DMS114 treated with DMSO at 0.1 percent for 48 hours (cell line): ENCODE data around the gene CD200R1L.
"Not testable (repeated sequence)": the region's sequence is repeated elsewhere in the genome, so short reads cannot be mapped to it uniquely, and the experiment has no call there.

Experiments
- DNase-seq: peaks from one replicate; lab custom pipeline; 2025; ENCODE audit not compliant: unreplicated experiment; lab: John Stamatoyannopoulos, UW

The CD200R1L gene, protein sequence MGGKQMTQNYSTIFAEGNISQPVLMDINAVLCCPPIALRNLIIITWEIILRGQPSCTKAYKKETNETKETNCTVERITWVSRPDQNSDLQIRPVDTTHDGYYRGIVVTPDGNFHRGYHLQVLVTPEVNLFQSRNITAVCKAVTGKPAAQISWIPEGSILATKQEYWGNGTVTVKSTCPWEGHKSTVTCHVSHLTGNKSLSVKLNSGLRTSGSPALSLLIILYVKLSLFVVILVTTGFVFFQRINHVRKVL

GRCh38 chr3:112846764-112847163 is at the start of gene CD200R1L:
Gene CD200R1L, minus strand, starts transcription at chr3:112846864. Its CDS starts 17,497 bp downstream, at chr3:112829367.
- DNase-seq = no peak

DNA sequence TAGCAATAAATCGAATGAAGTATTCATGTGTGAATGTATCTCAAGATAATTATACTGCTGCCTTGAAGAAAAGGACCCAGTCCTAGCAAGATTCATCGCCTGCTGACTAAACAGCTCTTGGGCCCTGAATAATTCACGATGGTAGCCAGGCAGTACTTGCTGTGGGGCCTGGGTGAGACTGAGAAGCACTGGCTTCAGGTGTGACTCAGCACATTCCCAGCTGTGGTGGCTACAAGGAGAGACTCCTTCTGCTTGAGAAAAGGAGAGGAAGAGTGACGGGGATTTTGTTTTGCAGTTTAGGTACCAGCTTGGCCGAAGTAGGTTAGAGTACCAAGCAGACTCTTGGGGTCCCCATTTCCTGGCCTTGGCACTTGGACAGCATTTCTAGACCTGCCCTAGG is 47.6 kb upstream of the CD200R1L start:
- no peak for DNase-seq

DNA sequence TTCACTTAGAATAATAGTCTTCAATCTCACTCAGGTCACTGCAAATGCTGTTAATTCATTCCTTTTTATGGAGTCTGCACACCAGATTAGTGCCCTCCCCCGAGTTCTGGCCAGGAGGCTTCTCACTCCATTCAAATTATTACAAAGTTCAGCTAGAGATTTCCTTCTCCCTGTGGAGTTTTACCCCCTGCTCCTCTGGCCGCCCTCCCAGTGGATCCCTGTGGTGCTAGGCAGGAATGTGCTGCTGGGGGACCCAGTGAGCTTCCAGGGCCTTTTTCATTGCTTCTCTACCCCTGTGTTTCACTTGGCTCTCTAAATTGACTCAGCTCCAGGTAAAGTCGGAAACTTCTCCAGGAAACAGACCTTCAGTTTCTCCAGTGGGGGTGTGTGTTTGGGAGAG is 42.7 kb upstream of the CD200R1L start:
- DNase-seq = no peak

DNA sequence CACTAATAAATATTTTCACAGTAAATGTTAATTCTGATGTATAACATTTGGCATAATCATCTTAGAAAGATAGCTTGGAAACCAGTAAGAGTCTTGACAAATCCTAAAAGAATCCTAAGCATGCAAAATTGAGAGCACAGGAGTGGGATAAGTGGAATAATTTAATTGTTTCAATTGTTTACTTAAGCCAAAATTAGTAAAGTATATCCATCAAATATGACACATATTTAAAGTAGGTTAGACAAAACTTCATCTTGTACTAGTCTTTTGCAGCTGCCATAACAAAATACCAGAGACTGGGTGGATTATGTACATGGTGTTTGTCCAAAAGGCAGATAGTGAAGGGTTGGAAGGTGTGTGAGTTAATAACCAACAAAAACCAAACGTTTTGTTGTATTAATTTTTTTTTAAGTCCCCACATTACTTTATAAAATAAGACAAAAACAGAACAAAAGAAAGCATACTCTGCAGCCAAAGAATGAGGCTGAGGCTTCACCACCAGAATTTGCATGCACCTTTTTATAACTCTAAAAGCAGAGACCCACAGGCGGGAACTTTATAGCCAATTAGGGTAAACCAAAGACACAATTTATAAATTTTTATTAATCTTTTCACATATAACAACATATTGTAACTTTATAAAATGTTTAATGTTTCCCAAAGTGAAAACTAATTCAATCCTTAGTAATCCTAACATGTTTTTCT is 41.9 kb upstream of the CD200R1L start:
- no peak for DNase-seq

DNA sequence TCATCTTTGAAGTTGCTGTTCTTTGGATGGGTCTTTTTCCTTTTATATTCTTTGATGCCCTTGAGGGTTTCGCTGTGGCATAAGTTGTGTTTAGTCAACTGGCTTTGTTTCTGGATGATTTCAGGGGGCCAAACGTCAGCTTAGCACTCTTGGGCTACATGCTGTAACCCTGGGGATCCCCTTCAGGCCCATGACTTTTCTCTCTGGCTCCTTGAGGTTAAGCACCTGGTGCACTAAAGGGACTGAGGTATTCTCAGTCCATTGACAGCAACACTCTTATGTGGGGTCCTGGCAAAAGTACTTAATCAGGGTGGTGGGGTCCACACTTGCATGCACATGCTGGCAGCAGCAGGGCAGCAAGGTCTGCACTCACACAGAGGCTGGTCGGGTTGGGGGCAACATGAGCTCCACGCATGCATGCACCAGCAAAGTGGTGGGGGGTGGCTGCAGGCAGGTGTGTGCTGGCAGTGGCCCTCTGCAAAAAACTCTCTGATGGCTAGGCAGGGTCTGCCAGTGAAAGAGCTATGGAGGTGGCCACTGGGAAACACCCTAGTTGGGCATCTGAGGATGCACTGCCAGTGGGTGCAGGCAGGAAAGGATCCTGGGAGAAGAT is 38.1 kb upstream of the CD200R1L start:
- DNase-seq = no peak

- no peak for DNase-seq
These were observed 35.2 kb upstream of the CD200R1L start for GRCh38 chr3:112881891-112882290.

GRCh38 chr3:112875561-112875960 is 28.9 kb upstream of the CD200R1L start:
- DNase-seq = no peak

DNA sequence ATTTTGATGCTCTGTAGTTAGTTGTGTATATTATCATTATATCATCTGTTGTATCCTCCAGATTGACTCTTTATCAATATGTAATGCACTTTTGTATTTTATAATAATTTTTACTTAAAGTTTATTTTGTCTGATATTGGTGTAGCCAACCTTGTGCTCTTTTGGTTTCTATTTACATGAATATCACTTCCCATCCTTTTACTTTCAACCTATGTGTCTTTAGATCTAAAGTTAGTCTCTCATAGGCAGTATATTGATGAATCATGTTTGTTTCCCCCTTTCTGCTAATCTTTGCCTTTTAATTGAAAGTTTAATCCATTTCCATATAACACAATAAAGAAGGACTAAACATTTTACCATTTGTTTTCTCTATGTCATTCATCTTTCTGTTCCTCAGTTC is 28.1 kb upstream of the CD200R1L start:
- no peak for DNase-seq

GRCh38 chr3:112873632-112874031 is 27.0 kb upstream of the CD200R1L start:
- no peak for DNase-seq

DNA sequence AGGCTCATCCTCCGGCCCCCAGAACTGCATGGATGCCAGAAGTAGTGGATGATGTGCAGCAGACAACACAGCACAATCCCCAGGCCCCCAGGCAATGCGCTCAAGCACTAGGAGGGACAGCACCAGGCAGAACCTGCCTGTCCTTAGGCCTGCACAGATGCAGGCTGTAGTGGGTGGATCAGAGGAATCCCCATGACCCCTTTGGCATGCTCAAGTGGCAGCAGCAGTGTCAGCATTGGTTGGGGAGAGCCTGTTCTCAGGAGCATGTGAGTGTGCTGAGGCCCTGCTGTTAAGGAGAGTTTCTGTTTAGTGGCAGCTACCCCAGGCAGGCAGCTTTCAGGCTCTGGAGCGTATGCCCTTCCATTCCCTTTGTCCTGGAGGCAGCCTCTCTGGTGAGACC is 25.1 kb upstream of the CD200R1L start:
- no peak for DNase-seq

DNA sequence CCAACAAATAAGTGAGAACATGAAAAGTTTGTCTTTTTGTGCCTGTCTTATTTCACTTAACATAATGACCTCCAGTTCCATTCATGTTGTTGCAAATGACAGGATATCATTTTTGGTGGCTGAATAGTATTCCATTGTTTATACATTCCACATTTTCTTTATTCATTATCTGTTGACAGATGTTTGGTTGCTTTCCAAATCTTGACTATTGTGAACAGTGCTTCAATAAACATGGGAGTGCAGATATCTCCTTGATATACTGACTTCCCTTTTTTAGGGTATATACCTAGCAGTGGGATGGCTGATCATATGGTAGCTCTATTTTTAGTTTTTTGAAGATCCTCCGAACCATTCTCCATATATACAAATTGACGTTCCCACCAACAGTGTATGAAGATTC is 19.1 kb upstream of the CD200R1L start:
- no peak for DNase-seq

DNA sequence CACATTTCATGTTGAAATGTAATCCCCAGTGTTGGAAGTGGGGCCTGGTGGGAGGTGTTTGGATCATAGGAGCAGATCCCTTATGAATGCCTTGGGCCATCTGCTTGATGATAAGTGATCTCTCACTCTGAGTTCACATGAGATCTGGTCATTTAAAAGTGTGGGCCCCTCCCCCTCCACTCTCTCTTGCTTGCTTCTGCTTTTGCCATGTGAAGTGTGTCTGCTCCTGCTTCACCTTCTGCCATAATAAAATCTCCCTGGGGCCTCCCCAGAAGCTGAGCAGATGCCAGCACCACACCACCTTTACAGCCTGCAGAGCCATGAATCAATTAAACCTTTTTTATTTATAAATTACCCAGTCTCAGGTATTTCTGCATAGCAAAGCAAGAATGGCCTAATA is 14.2 kb upstream of the CD200R1L start:
- no peak for DNase-seq

DNA sequence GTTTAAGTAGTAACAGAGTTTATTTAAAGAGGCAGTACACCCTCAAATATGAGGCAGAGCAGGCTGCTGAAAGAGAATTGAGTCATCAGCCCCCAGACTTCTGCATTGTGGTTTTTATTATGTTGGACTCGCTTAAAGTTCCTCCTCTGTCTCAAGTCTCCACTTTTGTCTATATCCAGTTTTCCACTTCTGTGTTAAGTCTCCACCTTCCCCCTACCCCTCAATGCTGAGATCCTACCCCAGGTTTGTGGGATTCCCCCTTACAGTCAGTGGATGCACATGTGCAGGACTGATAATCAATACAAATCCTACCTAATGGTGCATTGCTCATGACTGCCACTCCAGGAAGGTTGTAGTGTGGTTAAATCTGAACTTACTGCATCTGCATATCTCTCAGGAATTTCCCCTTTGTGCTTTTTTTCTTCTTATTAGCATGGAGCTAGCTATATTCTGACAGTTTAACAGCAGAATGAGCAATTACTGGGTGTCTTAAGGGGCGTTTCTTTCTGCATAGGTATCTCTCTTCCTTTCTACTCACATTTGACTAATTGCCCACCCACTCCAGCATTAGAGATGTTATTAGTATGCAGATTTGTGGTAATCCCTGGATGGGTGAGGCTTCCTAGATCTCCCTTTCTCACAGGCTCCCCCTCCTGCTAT is 11.9 kb upstream of the CD200R1L start:
- no peak for DNase-seq

DNA sequence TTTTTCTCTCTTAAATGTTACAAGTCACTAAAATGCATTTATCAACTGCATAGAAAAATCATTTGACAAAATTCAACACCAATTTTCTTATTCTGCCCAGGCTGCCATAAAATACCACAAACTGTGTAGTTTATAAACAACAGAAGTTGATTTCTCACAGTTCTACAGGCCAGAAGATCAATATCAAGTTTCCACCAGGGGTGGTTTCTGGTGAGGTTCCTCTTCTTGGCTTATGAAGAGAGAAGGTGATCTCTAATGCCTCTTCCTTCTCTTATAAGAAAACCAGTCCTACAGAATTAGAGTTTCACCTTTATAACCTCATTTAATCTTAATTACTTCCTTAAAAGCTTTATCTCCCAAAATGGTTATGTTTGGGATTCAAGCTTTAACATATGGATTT is 10.9 kb upstream of the CD200R1L start:
- DNase-seq = no peak

DNA sequence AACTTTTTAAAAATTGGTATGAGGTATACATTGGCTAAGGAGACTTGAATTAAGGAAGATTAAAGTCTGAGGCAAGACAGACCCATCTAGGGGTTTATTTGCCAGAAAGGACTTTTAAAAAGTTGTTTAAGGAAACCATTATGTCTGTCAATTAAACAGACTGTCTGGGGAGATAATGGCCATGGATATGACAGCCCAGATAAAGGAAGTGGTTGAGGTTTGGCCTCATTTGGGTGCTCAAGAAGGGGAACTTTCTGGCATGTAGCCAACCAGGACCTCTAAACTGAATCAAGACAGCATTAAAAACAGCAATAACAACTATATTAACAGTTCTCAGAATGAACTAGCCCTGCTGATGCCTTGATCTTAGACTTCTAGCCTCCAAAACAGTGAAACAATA is 9.9 kb upstream of the CD200R1L start:
- no peak for DNase-seq

DNA sequence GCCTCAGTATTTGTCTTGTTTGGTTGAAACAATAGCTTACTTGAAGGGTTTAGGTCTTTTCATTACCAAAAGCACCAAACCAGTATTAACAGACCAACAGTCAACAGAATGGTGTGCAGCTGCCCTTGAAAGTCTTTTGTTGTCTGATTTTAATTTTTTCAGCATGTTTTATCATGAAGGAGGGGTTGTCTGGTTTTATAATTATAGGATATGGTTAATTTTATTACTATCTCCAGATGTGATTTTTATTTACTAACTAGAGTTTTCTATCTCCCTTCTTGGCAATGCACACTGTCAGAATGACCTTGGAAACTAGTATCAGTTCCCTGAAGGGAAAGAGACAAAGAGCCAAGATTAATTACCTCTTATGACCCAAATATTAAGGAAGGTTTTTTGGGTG is 9.2 kb upstream of the CD200R1L start:
- DNase-seq = no peak

- DNase-seq = not testable (repeated sequence)
These were observed 8.4 kb upstream of the CD200R1L start for GRCh38 chr3:112855074-112855473.

DNA sequence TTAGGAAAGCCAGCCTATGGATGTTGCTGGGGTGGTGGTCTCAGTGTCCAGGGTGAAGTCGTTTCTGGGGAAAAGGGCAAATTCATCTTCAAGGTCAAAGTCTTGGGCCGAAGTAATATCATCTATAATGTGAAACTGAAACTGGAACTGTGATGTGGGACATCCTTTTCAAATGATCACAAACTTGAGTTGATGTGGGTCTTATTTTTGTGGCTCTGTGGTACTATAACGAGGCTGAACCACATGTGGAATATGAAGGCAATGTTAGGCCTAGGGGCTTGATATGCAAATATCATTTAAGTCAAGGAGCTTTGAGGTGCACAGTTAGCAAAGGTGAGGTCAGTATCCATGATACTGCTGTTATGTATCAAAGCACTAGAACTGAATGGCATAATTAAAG is 1.5 kb upstream of the CD200R1L start:
- DNase-seq = no peak

DNA sequence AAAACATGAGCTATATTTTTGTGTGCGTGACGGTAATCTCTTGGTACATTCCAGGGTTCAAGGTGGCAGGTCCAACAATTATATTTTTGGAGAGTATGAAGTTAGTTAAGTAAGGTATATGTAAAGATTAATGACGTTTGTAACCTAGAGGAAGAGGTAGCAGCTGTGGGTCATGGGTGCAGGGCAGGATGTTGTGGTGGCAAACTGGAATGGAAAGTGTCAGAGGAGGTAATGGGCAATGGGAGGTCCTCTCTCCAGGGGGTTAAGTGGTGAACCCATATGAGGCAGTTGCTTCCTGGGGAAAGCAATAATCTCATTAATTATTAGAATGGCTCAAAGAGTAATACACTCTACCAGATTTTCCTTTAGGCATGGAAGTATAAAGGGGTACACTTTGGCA is 1.0 kb upstream of the CD200R1L start:
- no peak for DNase-seq

DNA sequence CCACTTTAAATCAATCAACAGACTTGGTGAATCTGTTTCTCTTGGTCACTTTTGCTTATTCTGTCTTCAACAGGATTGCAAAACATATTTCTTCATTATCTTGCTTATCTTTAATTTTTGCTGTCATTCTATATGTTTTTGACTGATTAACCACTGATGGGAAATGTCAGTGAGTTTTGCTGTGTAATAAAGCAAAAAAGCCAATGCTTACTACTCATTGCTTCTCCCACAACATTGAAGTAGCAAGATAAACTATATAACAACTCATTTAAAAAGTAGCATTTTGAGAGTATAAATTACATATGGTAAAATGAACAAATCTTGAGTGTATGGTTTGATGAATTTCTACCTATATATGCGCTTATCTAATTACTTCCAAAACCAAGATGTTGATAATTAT is 892 bp downstream of the CD200R1L start:
- DNase-seq = no peak

- no peak for DNase-seq
These were observed 17.6 kb downstream of the CD200R1L start for GRCh38 chr3:112829046-112829445.
